NCI-H1436 treated with DMSO at 0.1 percent for 48 hours (cell line): ENCODE data around the gene C1QTNF1.
A peak's percentile ranks its signal among the peaks of the same experiment; 100 is the strongest.
"Not testable (repeated sequence)": the region's sequence is repeated elsewhere in the genome, so short reads cannot be mapped to it uniquely, and the experiment has no call there.

Experiments used
- DNase-seq: peaks from one replicate; lab custom pipeline; 2025; lab: John Stamatoyannopoulos, UW

C1QTNF1 gene

GRCh38 chr17:79055197-79055596 is 31.2 kb downstream of the C1QTNF1 start:
- no peak for DNase-seq

- DNase-seq = no peak
Observed at GRCh38 chr17:79057737-79058385, 33.9 kb downstream of the C1QTNF1 start.

GRCh38 chr17:79062691-79063090 is 38.7 kb downstream of the C1QTNF1 start:
- no peak for DNase-seq

- no peak for DNase-seq
Observed at GRCh38 chr17:79064026-79064425, 40.1 kb downstream of the C1QTNF1 start.

- DNase-seq = no peak
Observed at GRCh38 chr17:79065105-79065670, 41.2 kb downstream of the C1QTNF1 start.

- no peak for DNase-seq
Observed at GRCh38 chr17:79066963-79067362, 43.0 kb downstream of the C1QTNF1 start.

GRCh38 chr17:79070266-79070880 is 46.4 kb downstream of the C1QTNF1 start:
- no peak for DNase-seq

GRCh38 chr17:79071161-79071740 is 47.3 kb downstream of the C1QTNF1 start:
- DNase-seq = no peak

- DNase-seq = no peak
Observed at GRCh38 chr17:79072544-79072943, 48.6 kb downstream of the C1QTNF1 start.

GRCh38 chr17:79073016-79073705 is 49.2 kb downstream of the C1QTNF1 start:
- no peak for DNase-seq

- no peak for DNase-seq
Observed at GRCh38 chr17:79073706-79074088, 49.7 kb downstream of the C1QTNF1 start.

- not testable (repeated sequence) for DNase-seq
Observed at GRCh38 chr17:79074121-79074648, 50.2 kb downstream of the C1QTNF1 start.

- DNase-seq = peak; percentile 97
Observed at GRCh38 chr17:79074649-79075445, 50.9 kb downstream of the C1QTNF1 start, which contains the start of gene ENGASE. TSS of gene ENGASE (plus strand) at chr17:79074824. CDS start at chr17:79074945, 121 bp downstream.

GRCh38 chr17:79075446-79075750 is 51.4 kb downstream of the C1QTNF1 start:
- no peak for DNase-seq

- no peak for DNase-seq
Observed at GRCh38 chr17:79075861-79076406, 52.0 kb downstream of the C1QTNF1 start.

GRCh38 chr17:79077587-79077986 is 53.6 kb downstream of the C1QTNF1 start:
- DNase-seq = no peak

GRCh38 chr17:79078476-79079190 is 54.7 kb downstream of the C1QTNF1 start:
- DNase-seq = no peak

GRCh38 chr17:79079421-79080200 is 55.6 kb downstream of the C1QTNF1 start:
- DNase-seq = no peak

GRCh38 chr17:79080349-79080748 is 56.4 kb downstream of the C1QTNF1 start:
- no peak for DNase-seq

GRCh38 chr17:79080761-79081290 is 56.9 kb downstream of the C1QTNF1 start:
- DNase-seq = no peak
